H9 (cell line): ENCODE measurements around the gene DTNA. TPM values are rescaled to one million over a fixed set of nuclear protein-coding genes. Genes with fewer than 3 reads are reported as not detected.
"Not testable (repeated sequence)": the region's sequence is repeated elsewhere in the genome, so short reads cannot be mapped to it uniquely, and the experiment has no call there.

ENCODE experiments used
- DNase-seq: peaks from one replicate; pipeline ENCODE4 v3.0.0-alpha.2; 2017
- H2AFZ ChIP-seq: one replicate; pipeline ENCODE4 v1.6.1; 2013; ENCODE audit warnings: mild to moderate bottlenecking, low read length, control low read depth, moderate library complexity
- H2AK5ac ChIP-seq: 2 replicates; pipeline ENCODE4 v1.6.1; 2013; ENCODE audit warnings: low read length, control low read depth, mixed read lengths; ENCODE audit not compliant: insufficient read length
- H2BK120ac ChIP-seq: one replicate; pipeline ENCODE4 v1.6.1; 2013; ENCODE audit warnings: low read depth, mild to moderate bottlenecking, low read length, control low read depth, inconsistent platforms; ENCODE audit not compliant: poor library complexity, severe bottlenecking
- H2BK12ac ChIP-seq: 2 replicates; pipeline ENCODE4 v1.6.1; 2013; ENCODE audit warnings: low read length, control low read depth, mixed read lengths, low read depth; ENCODE audit not compliant: insufficient read length
- H2BK15ac ChIP-seq: 2 replicates; pipeline ENCODE4 v1.6.1; 2013; ENCODE audit warnings: low read depth, low read length, control low read depth
- H2BK20ac ChIP-seq: one replicate; pipeline ENCODE4 v1.6.1; 2013; ENCODE audit warnings: low read depth, mild to moderate bottlenecking, low read length, control low read depth, inconsistent platforms; ENCODE audit not compliant: poor library complexity, severe bottlenecking
- H2BK5ac ChIP-seq: 2 replicates; pipeline ENCODE4 v1.6.1; 2013; ENCODE audit warnings: low read length, control low read depth, mixed read lengths; ENCODE audit not compliant: insufficient read length
- H3K14ac ChIP-seq: 2 replicates; pipeline ENCODE4 v1.6.1; 2013; ENCODE audit warnings: low read length, control low read depth; ENCODE audit not compliant: insufficient read depth
- H3K18ac ChIP-seq: 2 replicates; pipeline ENCODE4 v1.6.1; 2013; ENCODE audit warnings: low read depth, mild to moderate bottlenecking, mixed read lengths, low read length, control low read depth; ENCODE audit not compliant: insufficient read length
- H3K23ac ChIP-seq: 2 replicates; pipeline ENCODE4 v1.6.1; 2013; ENCODE audit warnings: low read length, control low read depth, mixed read lengths, low read depth; ENCODE audit not compliant: insufficient read length
- H3K23me2 ChIP-seq: 2 replicates; pipeline ENCODE4 v1.6.1; 2013; ENCODE audit warnings: low read depth, mild to moderate bottlenecking, mixed read lengths, low read length, control low read depth; ENCODE audit not compliant: insufficient read length, poor library complexity, severe bottlenecking
- H3K27ac ChIP-seq: 2 replicates; pipeline ENCODE4 v1.5.1; 2013; ENCODE audit warnings: low read length, control low read depth, mixed read lengths, low read depth; ENCODE audit not compliant: insufficient read length
- H3K27me3 ChIP-seq: 2 replicates; pipeline ENCODE4 v1.6.1; 2013; ENCODE audit warnings: low read length, control low read depth, inconsistent platforms; ENCODE audit not compliant: insufficient read depth
- H3K4ac ChIP-seq: 2 replicates; pipeline ENCODE4 v1.6.1; 2013; ENCODE audit warnings: low read depth, mild to moderate bottlenecking, control low read depth, inconsistent platforms, low read length, moderate library complexity
- H3K4me1 ChIP-seq: 2 replicates; pipeline ENCODE4 v1.6.1; 2013; ENCODE audit warnings: low read length, control low read depth, inconsistent platforms; ENCODE audit not compliant: insufficient read depth
- H3K4me2 ChIP-seq: 2 replicates; pipeline ENCODE4 v1.6.1; 2013; ENCODE audit warnings: low read length, control low read depth, mixed read lengths; ENCODE audit not compliant: insufficient read length, insufficient read depth
- H3K56ac ChIP-seq: 2 replicates; pipeline ENCODE4 v1.6.1; 2013; ENCODE audit warnings: low read depth, mild to moderate bottlenecking, mixed read lengths, low read length, control low read depth; ENCODE audit not compliant: insufficient read length
- H3K79me1 ChIP-seq: 2 replicates; pipeline ENCODE4 v1.6.1; 2013; ENCODE audit warnings: low read depth, mild to moderate bottlenecking, moderate library complexity, low read length, control low read depth, inconsistent platforms; ENCODE audit not compliant: insufficient read depth, poor library complexity, severe bottlenecking
- H3K79me2 ChIP-seq: 2 replicates; pipeline ENCODE4 v1.6.1; 2013; ENCODE audit warnings: low read length, control low read depth, inconsistent platforms; ENCODE audit not compliant: insufficient read depth
- H3K9ac ChIP-seq: 2 replicates; pipeline ENCODE4 v1.6.1; 2013; ENCODE audit warnings: low read length, control low read depth, mixed read lengths; ENCODE audit not compliant: insufficient read length; ENCODE audit errors: extremely low read depth
- H3K9me3 ChIP-seq: one replicate; pipeline ENCODE4 v1.6.1; 2013; ENCODE audit warnings: low read depth, low read length, inconsistent platforms; ENCODE audit not compliant: control insufficient read depth
- H3T11ph ChIP-seq: one replicate; pipeline ENCODE4 v1.6.1; 2013; ENCODE audit warnings: mild to moderate bottlenecking, low read length, control low read depth, inconsistent platforms
- H4K20me1 ChIP-seq: one replicate; pipeline ENCODE4 v1.6.1; 2013; ENCODE audit not compliant: control insufficient read depth, insufficient read length, insufficient read depth
- H4K5ac ChIP-seq: 2 replicates; pipeline ENCODE4 v1.6.1; 2013; ENCODE audit warnings: low read depth, mild to moderate bottlenecking, mixed read lengths, low read length, control low read depth; ENCODE audit not compliant: insufficient read length
- H4K8ac ChIP-seq: replicated peaks from 2 replicates; pipeline ENCODE4 v1.6.1; 2013; ENCODE audit warnings: low read length, control low read depth, mixed read lengths, low read depth; ENCODE audit not compliant: insufficient read length
- H4K91ac ChIP-seq: 2 replicates; pipeline ENCODE4 v1.6.1; 2013; ENCODE audit warnings: low read depth, mild to moderate bottlenecking, moderate library complexity, mixed read lengths, low read length, control low read depth; ENCODE audit not compliant: insufficient read length
- H3K27ac Mint-ChIP-seq, 3 experiments: 2 replicates in 2 of 3; 3 replicates in 1 of 3; pipeline ENCODE4 v1.8.0; 2020 to 2021; ENCODE audit warnings: mixed read lengths in 3 of 3, mild to moderate bottlenecking in 1 of 3, moderate library complexity in 1 of 3
- H3K27me3 Mint-ChIP-seq: 2 replicates; pipeline ENCODE4 v1.8.0; 2021; ENCODE audit warnings: low read depth, mild to moderate bottlenecking, moderate library complexity, mixed read lengths
- H3K36me3 Mint-ChIP-seq, 3 experiments: 2 replicates in 2 of 3; 3 replicates in 1 of 3; pipeline ENCODE4 v1.8.0; 2020 to 2021; ENCODE audit warnings: low read depth in 3 of 3, mixed read lengths in 3 of 3; ENCODE audit not compliant: insufficient read depth in 1 of 3
- H3K4me1 Mint-ChIP-seq, 2 experiments: 2 replicates each; pipeline ENCODE4 v1.8.0; 2020; ENCODE audit warnings: mixed read lengths in 2 of 2
- H3K4me3 Mint-ChIP-seq, 2 experiments: 2 replicates in 1 of 2; 3 replicates in 1 of 2; pipeline ENCODE4 v1.8.0; 2020 to 2021; ENCODE audit warnings: mild to moderate bottlenecking in 2 of 2, mixed read lengths in 2 of 2, moderate library complexity in 1 of 2
- H3K9me3 Mint-ChIP-seq, 2 experiments: 2 replicates in 1 of 2; 3 replicates in 1 of 2; pipeline ENCODE4 v1.8.0; 2020; ENCODE audit warnings: mild to moderate bottlenecking in 2 of 2, mixed read lengths in 2 of 2, moderate library complexity in 1 of 2
- WGBS: extraction: QIAGEN DNeasy Blood & Tissue Kit; methylation state at CpG from one replicate; pipeline ENCODE4 v1.1.7; 2013; ENCODE audit warnings: missing lambda C conversion rate, low lambda C conversion rate, mixed read lengths; ENCODE audit not compliant: insufficient read length; ENCODE audit errors: extremely low coverage; 5-methylcytosine and 5-hydroxymethylcytosine counted together
- total RNA-seq: library from RNA; stranded (reverse); gene quantifications from 2 replicates; pipeline ENCODE4 v1.2.1, GENCODE V29; 2021
- TF ChIP-seq, protein P1 (sequence below): fragments of 200-600 bp; sonication (generic); conservative IDR thresholded peaks from 3 replicates; pipeline ENCODE4 v1.8.0; 2021; ENCODE audit warnings: antibody characterized with exemption, mild to moderate bottlenecking

DTNA gene
- total RNA-seq, 1 experiment from 2014 or later: 25.5 TPM

DNA sequence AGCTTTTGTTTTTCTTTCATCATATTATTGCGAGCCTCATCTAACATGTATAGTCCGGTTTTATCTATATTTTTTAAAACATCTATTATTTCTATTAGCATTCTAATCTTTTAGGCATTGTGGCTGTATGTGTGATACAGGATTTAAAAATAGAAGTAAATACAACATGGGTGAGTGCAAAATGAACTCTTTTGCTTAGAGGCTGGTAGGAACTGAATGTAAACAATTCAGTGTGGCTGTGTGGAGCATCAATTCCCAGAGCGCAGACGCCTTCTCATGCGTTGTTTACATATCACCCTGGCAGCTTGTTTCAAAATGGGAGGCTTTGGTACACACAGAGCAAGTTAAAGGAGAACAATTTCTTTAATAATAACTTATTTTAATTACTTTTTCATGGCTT is 836 bp downstream of the DTNA start:
- H3K27ac Mint-ChIP-seq: no peak overlapping the region
- no peak overlapping the region for H3K18ac ChIP-seq
- no peaks in the 10 kb centered on the region for H3K27me3 ChIP-seq
- peaks cover 5% of the 10 kb centered on the region; the same call in 1 of the 2 replicates for H3K4me1 ChIP-seq
- no peak overlapping the region for H3T11ph ChIP-seq
- TF ChIP-seq, protein P1, sequence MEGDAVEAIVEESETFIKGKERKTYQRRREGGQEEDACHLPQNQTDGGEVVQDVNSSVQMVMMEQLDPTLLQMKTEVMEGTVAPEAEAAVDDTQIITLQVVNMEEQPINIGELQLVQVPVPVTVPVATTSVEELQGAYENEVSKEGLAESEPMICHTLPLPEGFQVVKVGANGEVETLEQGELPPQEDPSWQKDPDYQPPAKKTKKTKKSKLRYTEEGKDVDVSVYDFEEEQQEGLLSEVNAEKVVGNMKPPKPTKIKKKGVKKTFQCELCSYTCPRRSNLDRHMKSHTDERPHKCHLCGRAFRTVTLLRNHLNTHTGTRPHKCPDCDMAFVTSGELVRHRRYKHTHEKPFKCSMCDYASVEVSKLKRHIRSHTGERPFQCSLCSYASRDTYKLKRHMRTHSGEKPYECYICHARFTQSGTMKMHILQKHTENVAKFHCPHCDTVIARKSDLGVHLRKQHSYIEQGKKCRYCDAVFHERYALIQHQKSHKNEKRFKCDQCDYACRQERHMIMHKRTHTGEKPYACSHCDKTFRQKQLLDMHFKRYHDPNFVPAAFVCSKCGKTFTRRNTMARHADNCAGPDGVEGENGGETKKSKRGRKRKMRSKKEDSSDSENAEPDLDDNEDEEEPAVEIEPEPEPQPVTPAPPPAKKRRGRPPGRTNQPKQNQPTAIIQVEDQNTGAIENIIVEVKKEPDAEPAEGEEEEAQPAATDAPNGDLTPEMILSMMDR: no peak
- no peaks in the 10 kb centered on the region for H3K9me3 Mint-ChIP-seq
- H2BK12ac ChIP-seq: no peak overlapping the region
- no peak overlapping the region for H3K23ac ChIP-seq
- no peaks in the 10 kb centered on the region for H3K23me2 ChIP-seq
- H3K4me1 Mint-ChIP-seq: peaks cover 39% of the 10 kb centered on the region in 2 experiments
- H3K27me3 Mint-ChIP-seq: no peaks in the 10 kb centered on the region
- H2BK15ac ChIP-seq: no peak overlapping the region
- H4K5ac ChIP-seq: no peak overlapping the region
- H4K91ac ChIP-seq: no peak overlapping the region
- peaks cover 0 to 2% (median 0%) of the 10 kb centered on the region in 3 experiments; a peak in 1 of 7 replicates for H3K36me3 Mint-ChIP-seq
- WGBS: no CpG with 5 or more reads among the region's 5 CpGs
- H3K4me2 ChIP-seq: no peak overlapping the region
- H4K8ac ChIP-seq: no peak overlapping the region
- DNase-seq: no peak
- H3K9ac ChIP-seq: no peak overlapping the region
- no peaks in the 10 kb centered on the region for H3K79me1 ChIP-seq
- no peak overlapping the region for H2BK20ac ChIP-seq
- H4K20me1 ChIP-seq: no peaks in the 10 kb centered on the region
- H3K79me2 ChIP-seq: no peaks in the 10 kb centered on the region
- H2BK5ac ChIP-seq: no peak overlapping the region
- no peak overlapping the region for H3K56ac ChIP-seq
- H2AK5ac ChIP-seq: no peak overlapping the region
- H3K4me3 Mint-ChIP-seq: no peak overlapping the region
- no peak overlapping the region for H2BK120ac ChIP-seq
- H3K27ac ChIP-seq: no peak overlapping the region
- H3K9me3 ChIP-seq: no peaks in the 10 kb centered on the region
- H3K14ac ChIP-seq: no peak overlapping the region
- H2AFZ ChIP-seq: no peak overlapping the region
- no peak overlapping the region for H3K4ac ChIP-seq

DNA sequence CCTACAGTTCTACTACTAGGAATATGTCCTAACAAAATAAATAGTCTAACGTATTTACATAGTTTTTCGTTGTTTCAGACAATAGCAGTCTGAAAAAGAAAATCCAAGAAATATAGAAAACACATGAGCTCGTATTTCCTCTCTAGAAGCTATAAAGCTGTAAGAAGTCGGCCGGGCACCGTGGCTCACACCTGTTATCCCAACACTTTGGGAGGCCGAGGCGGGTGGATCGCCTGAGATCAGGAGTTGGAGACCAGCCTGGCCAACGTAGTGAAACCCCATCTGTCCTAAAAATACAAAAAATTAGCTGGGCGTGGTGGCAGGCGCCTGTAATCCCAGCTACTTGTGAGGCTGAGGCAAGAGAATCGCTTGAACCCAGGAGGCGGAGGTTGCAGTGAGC is 6.0 kb downstream of the DTNA start:
- not testable (repeated sequence) for H3K79me1 ChIP-seq, H4K8ac ChIP-seq, H3K4me2 ChIP-seq, H2BK5ac ChIP-seq, H3K27me3 Mint-ChIP-seq, H3K9ac ChIP-seq, H2BK20ac ChIP-seq, H3K14ac ChIP-seq, H3K4me3 Mint-ChIP-seq, H3K23me2 ChIP-seq, H4K5ac ChIP-seq, H3K4me1 Mint-ChIP-seq, H3K18ac ChIP-seq, H2AFZ ChIP-seq, H3K9me3 ChIP-seq, H3K27ac Mint-ChIP-seq, H3K9me3 Mint-ChIP-seq, H2BK12ac ChIP-seq, H3K56ac ChIP-seq, H4K91ac ChIP-seq, H4K20me1 ChIP-seq, H3K4me1 ChIP-seq, H2BK15ac ChIP-seq, H3K36me3 Mint-ChIP-seq, H3K23ac ChIP-seq, H3K27ac ChIP-seq, H2BK120ac ChIP-seq, H3T11ph ChIP-seq, H3K79me2 ChIP-seq, H2AK5ac ChIP-seq, H3K27me3 ChIP-seq, DNase-seq, H3K4ac ChIP-seq
- whole genome bisulfite sequencing: no CpG with 5 or more reads among the region's 14 CpGs
